HG03558 (cell line): ENCODE results near the gene OLFM3.

Experiments used
- ATAC-seq: cut with Tn5 transposase; IDR thresholded peaks from one replicate; pipeline ENCODE4 v1.9.1; 2021; ENCODE audit warnings: moderate number of reproducible peaks; ENCODE audit not compliant: unreplicated experiment; ENCODE audit errors: extremely low read depth

The OLFM3 gene

GRCh38 chr1:101953623-101954022 is 43.1 kb downstream of the OLFM3 start:
- no peak for ATAC-seq

GRCh38 chr1:101945884-101946283 is 50.8 kb downstream of the OLFM3 start:
- no peak for ATAC-seq

- ATAC-seq = no peak
Measured at GRCh38 chr1:101943237-101943636, 53.5 kb downstream of the OLFM3 start.

GRCh38 chr1:101942516-101943193 is 54.1 kb downstream of the OLFM3 start:
- no peak for ATAC-seq

DNA sequence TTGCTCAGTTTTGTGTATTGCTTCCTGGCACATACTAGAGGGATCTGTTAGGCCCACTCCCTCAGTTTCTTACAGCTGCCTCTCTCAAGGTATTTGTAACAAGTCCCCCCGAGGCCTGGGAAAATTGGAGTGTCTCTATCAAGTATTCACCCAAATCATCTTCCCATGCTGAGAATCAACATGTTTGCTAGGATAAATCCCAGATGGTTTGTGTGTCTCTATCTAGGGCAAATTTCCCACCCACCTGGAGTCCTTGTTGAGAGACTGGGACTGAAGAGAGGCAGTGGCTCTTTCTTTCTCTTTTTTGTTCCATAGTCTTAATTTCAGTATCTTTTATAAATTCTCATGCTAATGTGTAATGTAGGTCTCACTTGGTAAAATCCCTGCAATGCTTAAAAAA is 58.0 kb downstream of the OLFM3 start:
- no peak for ATAC-seq

- ATAC-seq = no peak
Measured at GRCh38 chr1:101929343-101929742, 67.4 kb downstream of the OLFM3 start.

- no peak for ATAC-seq
Measured at GRCh38 chr1:101928829-101929228, 67.9 kb downstream of the OLFM3 start.

GRCh38 chr1:101924700-101925099 is 72.0 kb downstream of the OLFM3 start:
- ATAC-seq = no peak

- ATAC-seq = no peak
Measured at GRCh38 chr1:101920577-101920976, 76.1 kb downstream of the OLFM3 start.

GRCh38 chr1:101918277-101918676 is 78.4 kb downstream of the OLFM3 start:
- no peak for ATAC-seq

GRCh38 chr1:101915597-101915996 is 81.1 kb downstream of the OLFM3 start:
- no peak for ATAC-seq

DNA sequence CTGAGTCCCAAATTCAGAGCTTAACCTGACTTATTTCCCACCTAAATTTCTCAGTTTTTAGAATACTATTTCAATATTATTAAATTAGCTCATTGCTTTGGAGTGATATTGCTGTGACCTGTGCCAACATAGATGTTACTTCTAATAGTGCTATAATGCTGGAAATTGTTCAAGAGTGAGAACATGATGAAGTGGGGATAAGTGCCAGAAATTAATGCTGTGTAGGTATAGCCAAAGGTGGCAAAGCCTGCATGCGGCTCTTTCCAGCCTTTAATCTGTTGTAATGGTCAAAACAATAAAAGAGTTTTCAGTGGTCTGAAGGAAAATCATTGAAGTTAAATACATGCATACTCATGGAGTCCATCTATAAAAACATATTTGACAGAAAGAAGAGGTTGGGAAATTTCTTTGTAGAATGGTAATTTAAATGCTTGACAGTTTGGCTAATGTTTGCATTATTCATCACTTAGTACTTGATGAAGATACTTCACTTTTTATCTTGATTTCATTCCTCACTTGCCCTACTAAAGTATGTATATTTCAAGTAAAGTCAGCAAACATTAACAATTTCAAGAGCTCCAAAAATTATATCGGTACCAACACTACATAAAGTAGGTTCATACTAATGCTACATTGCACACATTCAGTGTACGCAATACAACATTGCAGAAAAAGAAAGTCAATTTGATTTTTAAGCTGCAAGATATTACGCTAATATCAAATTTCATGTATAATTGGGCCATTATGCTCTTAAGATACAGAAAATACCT is 82.1 kb downstream of the OLFM3 start:
- ATAC-seq = no peak

GRCh38 chr1:101911894-101912293 is 84.8 kb downstream of the OLFM3 start:
- no peak for ATAC-seq

DNA sequence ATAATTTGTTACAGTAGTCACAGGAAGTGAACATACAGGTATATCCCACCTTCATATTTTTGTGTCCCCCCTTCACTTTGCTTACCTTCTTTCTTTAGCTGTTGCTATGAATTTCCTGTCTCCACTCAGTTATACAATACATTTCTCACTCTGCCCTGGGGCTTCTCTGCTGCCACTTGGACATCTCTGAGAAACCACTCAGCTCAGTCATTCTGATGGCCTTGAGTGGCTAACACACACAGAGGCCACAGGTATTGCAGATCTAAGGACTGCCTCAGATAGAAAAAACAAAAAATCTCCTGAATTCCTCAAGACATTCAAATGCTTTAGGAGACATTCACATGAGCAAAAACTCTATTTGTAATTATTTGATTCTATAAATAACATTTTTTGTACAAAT is 87.7 kb downstream of the OLFM3 start:
- no peak for ATAC-seq

DNA sequence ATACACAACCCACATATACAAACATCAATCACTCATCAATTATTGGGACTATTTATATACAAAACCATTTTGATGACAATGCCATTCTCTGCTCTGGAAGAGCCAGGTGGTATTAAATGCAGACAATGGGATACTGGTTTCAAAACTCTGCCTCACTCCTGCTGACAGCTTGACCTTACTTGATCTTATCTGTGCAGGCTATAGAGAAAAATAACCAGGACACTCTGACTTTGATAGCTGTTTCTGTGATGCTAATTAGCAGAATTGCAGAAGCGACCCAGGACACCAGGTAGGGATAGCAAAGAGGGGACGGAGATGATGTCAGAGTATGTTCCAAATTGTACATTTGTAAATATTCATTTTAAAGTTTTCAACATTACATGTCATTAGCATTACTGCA is 89.5 kb downstream of the OLFM3 start:
- ATAC-seq = no peak

GRCh38 chr1:101905283-101905835 is 91.4 kb downstream of the OLFM3 start:
- ATAC-seq = no peak

DNA sequence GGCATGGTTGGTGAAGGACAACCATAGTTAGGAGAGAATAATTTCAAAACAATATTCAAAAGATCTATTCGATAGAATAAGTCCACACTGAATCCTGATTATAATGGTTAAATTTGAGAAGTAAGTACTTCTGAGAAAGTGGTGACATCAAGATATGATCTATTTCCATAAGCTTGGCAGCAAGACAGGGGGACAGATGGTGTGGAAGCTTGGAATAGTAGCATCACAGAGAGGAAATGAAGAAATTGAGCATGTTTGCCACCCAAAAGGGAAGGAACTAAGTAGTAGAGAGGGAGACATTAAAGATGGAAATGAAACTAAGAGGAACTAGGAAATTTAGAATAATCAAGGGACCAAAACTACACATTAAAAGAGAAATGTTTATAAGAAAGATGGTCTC is 94.5 kb downstream of the OLFM3 start:
- ATAC-seq = no peak

DNA sequence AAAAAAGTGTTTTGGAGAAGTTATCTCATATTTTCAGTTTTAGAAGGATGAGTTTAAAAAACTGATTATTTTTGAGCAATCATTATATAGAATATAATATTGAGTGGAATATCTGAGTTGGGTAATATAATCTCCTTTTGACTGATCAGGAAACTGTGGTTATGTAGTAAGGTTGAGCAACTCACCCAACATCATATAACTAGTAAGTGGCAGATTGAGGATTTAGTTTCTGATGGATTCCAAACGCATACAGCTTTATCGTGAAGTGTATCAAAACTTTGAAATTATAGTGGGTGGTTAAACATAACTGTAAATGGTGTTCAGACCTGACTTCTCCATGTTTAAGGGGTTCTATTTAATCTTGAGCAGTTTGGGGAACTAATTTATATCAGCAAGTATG is 98.6 kb downstream of the OLFM3 start:
- ATAC-seq = no peak

GRCh38 chr1:101884621-101885020 is 112.1 kb downstream of the OLFM3 start:
- no peak for ATAC-seq

- ATAC-seq = no peak
Measured at GRCh38 chr1:101875891-101876290, 120.8 kb downstream of the OLFM3 start.

- no peak for ATAC-seq
Measured at GRCh38 chr1:101873672-101874071, 123.1 kb downstream of the OLFM3 start.

- no peak for ATAC-seq
Measured at GRCh38 chr1:101859941-101860340, 136.8 kb downstream of the OLFM3 start.
